GM23338 (cell line): ENCODE measurements around the gene SIN3B.

Experiments
- ZNF331 ChIP-seq: fragments of 250-450 bp; sonication (Bioruptor Pico); IDR thresholded peaks from 2 replicates; pipeline ENCODE4 v1.5.0; 2020; ENCODE audit warnings: low read depth, mild to moderate bottlenecking, moderate library complexity
- TF ChIP-seq, protein P1 (sequence below), 2 experiments: fragments of 200-600 bp in 1 of 2; sonication (generic) in 1 of 2; conservative IDR thresholded peaks; 2 replicates each; pipeline versions ENCODE4 v1.5.1 to v1.6.1; 2016 to 2017; ENCODE audit warnings: antibody characterized with exemption in 2 of 2, low read depth in 2 of 2, mild to moderate bottlenecking in 2 of 2, moderate library complexity in 1 of 2

GRCh38 chr19:16873594-16873993 lies 44.4 kb downstream of the SIN3B start:
- TF ChIP-seq, protein P1, sequence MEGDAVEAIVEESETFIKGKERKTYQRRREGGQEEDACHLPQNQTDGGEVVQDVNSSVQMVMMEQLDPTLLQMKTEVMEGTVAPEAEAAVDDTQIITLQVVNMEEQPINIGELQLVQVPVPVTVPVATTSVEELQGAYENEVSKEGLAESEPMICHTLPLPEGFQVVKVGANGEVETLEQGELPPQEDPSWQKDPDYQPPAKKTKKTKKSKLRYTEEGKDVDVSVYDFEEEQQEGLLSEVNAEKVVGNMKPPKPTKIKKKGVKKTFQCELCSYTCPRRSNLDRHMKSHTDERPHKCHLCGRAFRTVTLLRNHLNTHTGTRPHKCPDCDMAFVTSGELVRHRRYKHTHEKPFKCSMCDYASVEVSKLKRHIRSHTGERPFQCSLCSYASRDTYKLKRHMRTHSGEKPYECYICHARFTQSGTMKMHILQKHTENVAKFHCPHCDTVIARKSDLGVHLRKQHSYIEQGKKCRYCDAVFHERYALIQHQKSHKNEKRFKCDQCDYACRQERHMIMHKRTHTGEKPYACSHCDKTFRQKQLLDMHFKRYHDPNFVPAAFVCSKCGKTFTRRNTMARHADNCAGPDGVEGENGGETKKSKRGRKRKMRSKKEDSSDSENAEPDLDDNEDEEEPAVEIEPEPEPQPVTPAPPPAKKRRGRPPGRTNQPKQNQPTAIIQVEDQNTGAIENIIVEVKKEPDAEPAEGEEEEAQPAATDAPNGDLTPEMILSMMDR (conservative IDR thresholded peaks at IDR 0.05; ENCODE audit: low read depth in 2 of 2), result no peak
- TF ChIP-seq ZNF331 (CRISPR knock-in tag), result no peak
